Measurements from ENCODE around the gene CYREN. TPM values are rescaled to one million over a fixed set of nuclear protein-coding genes. Genes with fewer than 3 reads are reported as not detected.

CYREN gene
- total and polyA plus RNA-seq, 2 experiments from 2014 or later, result 22.7 to 70.6 TPM

GRCh38 chr7:135195156-135195555, 24.6 kb upstream of the CYREN start (continued):
- no peak for TF ChIP-seq ZNF462 (CRISPR knock-in tag; IDR thresholded peaks at IDR 0.05)
- no peak for TF ChIP-seq REST (IDR thresholded peaks at IDR 0.05; ENCODE audit: unreplicated experiment)
- TF ChIP-seq STAT1 (IDR thresholded peaks at IDR 0.05; ENCODE audit: unreplicated experiment), result no peak

GRCh38 chr7:135194494-135195095, 24.1 kb upstream of the CYREN start:
- H3K4me2 ChIP-seq, result no peak overlapping the region
- H3K4me3 ChIP-seq, result no peak overlapping the region
- Mint-ChIP-seq H3K36me3 (ENCODE audit: low read depth) (peaks cover 15% of the 10 kb centered on the region; the same call in 2 of the 3 replicates), H3K27me3 (ENCODE audit: insufficient read depth, low read depth, poor library complexity) (peaks cover 5% of the 10 kb centered on the region), H3K27ac (no peak overlapping the region), H3K9me3 (no peaks in the 10 kb centered on the region), H3K4me3 (no peak overlapping the region), H3K4me1 (peaks cover 5% of the 10 kb centered on the region)
- peaks cover 7% of the 10 kb centered on the region; the same call in 1 of the 2 replicates for H3K36me3 ChIP-seq (ENCODE audit: insufficient read depth)
- H3K9me2 ChIP-seq (ENCODE audit: insufficient read depth), result no peaks in the 10 kb centered on the region
- ATAC-seq (no peak), DNase-seq (ENCODE audit: low spot score) (no peak)
- no peaks in the 10 kb centered on the region; the same call in 1 of the 2 replicates for H4K20me1 ChIP-seq (replicated peaks; ENCODE audit: insufficient read depth)
- H3K79me2 ChIP-seq (replicated peaks; ENCODE audit: insufficient read depth), result no peaks in the 10 kb centered on the region
- no peak overlapping the region for H2AFZ ChIP-seq
- H3K27ac ChIP-seq (ENCODE audit: low read depth), result no peak overlapping the region
- H3F3A ChIP-seq (replicated peaks; ENCODE audit: low read depth), result no peaks in the 10 kb centered on the region
- H3K4me1 ChIP-seq (ENCODE audit: insufficient read depth), result peaks cover 6% of the 10 kb centered on the region; the same call in 1 of the 2 replicates
- H3K27me3 ChIP-seq (ENCODE audit: insufficient read depth), result no peaks in the 10 kb centered on the region
- TF ChIP-seq EZH2phosphoT487 (IDR thresholded peaks at IDR 0.05; ENCODE audit: unreplicated experiment) (no peak), POLR2AphosphoS5 (IDR thresholded peaks at IDR 0.05; ENCODE audit: low read depth) (no peak), EZH2 (IDR thresholded peaks at IDR 0.05; ENCODE audit: low read depth, unreplicated experiment) (no peak), ZNF331 (CRISPR knock-in tag; IDR thresholded peaks at IDR 0.05; ENCODE audit: low read depth) (no peak), JUNB (IDR thresholded peaks at IDR 0.05; ENCODE audit: unreplicated experiment) (no peak), ETS1 (IDR thresholded peaks at IDR 0.05) (no peak), ZNF114 (CRISPR knock-in tag; IDR thresholded peaks at IDR 0.05) (no peak)
